KMS-11 (cell line): ENCODE data around the gene PROC.
A peak's percentile ranks its signal among the peaks of the same experiment; 100 is the strongest.

ENCODE experiments used
- H2AFZ ChIP-seq: fragments of 200-600 bp; sonication (generic); 2 replicates; pipeline ENCODE4 v1.6.1; 2016; ENCODE audit warnings: antibody characterized with exemption, mixed run types, low read depth
- H3K27ac ChIP-seq: fragments of 200-600 bp; sonication (generic); 2 replicates; pipeline ENCODE4 v1.6.1; 2016; ENCODE audit warnings: mild to moderate bottlenecking, mixed run types
- H3K27me3 ChIP-seq: fragments of 200-600 bp; sonication (generic); 2 replicates; pipeline ENCODE4 v1.6.1; 2017; ENCODE audit warnings: mild to moderate bottlenecking, low read depth, mixed run types, moderate library complexity; ENCODE audit not compliant: insufficient read depth
- H3K36me3 ChIP-seq: fragments of 200-600 bp; sonication (generic); 2 replicates; pipeline ENCODE4 v1.6.1; 2017; ENCODE audit warnings: mild to moderate bottlenecking, mixed run types; ENCODE audit not compliant: insufficient read depth
- H3K4me1 ChIP-seq: fragments of 200-600 bp; sonication (generic); 2 replicates; pipeline ENCODE4 v1.6.1; 2016; ENCODE audit warnings: mild to moderate bottlenecking, low read depth, mixed run types; ENCODE audit not compliant: poor library complexity, severe bottlenecking
- H3K4me2 ChIP-seq: fragments of 200-600 bp; sonication (generic); 2 replicates; pipeline ENCODE4 v1.7.0; 2016; ENCODE audit warnings: mild to moderate bottlenecking, mixed run types
- H3K4me3 ChIP-seq: fragments of 200-600 bp; sonication (generic); IDR thresholded peaks from 2 replicates; pipeline ENCODE4 v1.6.1; 2017; ENCODE audit warnings: low read depth, low read length, mixed read lengths; ENCODE audit not compliant: insufficient read depth
- H3K79me2 ChIP-seq: fragments of 200-600 bp; sonication (generic); 2 replicates; pipeline ENCODE4 v1.6.1; 2016; ENCODE audit warnings: low read depth, mixed run types; ENCODE audit not compliant: insufficient read depth
- H3K9ac ChIP-seq: fragments of 200-600 bp; sonication (generic); 2 replicates; pipeline ENCODE4 v1.6.1; 2016; ENCODE audit warnings: mild to moderate bottlenecking, mixed run types
- H4K20me1 ChIP-seq: fragments of 200-600 bp; sonication (generic); 2 replicates; pipeline ENCODE4 v1.6.1; 2016; ENCODE audit warnings: mild to moderate bottlenecking, mixed run types; ENCODE audit not compliant: insufficient read depth
- CTCF ChIP-seq: fragments of 200-600 bp; sonication (generic); conservative IDR thresholded peaks from 2 replicates; pipeline ENCODE4 v1.6.1; 2017; ENCODE audit warnings: low read depth, mild to moderate bottlenecking, antibody characterized with exemption, low read length, moderate library complexity, mixed read lengths

PROC gene

GRCh38 chr2:127406454-127406853, 11.8 kb upstream of the PROC start:
- no peaks in the 10 kb centered on the region for H4K20me1 ChIP-seq
- H3K27me3 ChIP-seq: no peaks in the 10 kb centered on the region
- no peak for TF ChIP-seq CTCF
- H3K4me1 ChIP-seq: peaks cover 25% of the 10 kb centered on the region
- no peak overlapping the region for H3K9ac ChIP-seq
- no peaks in the 10 kb centered on the region for H3K79me2 ChIP-seq
- H3K4me2 ChIP-seq: no peak overlapping the region
- H3K36me3 ChIP-seq: no peaks in the 10 kb centered on the region
- no peak overlapping the region for H3K27ac ChIP-seq
- no peak overlapping the region for H3K4me3 ChIP-seq
- no peak overlapping the region for H2AFZ ChIP-seq

- no peak overlapping the region for H3K4me3 ChIP-seq
- TF ChIP-seq CTCF: no peak
- no peak overlapping the region for H3K9ac ChIP-seq
- H2AFZ ChIP-seq: no peak overlapping the region; the same call in 1 of the 2 replicates
- no peaks in the 10 kb centered on the region for H3K79me2 ChIP-seq
- H3K27ac ChIP-seq: peak overlapping the region; percentile 28; the same call in 1 of the 2 replicates
- peaks cover 28% of the 10 kb centered on the region for H3K4me1 ChIP-seq
- no peaks in the 10 kb centered on the region for H3K36me3 ChIP-seq
- no peaks in the 10 kb centered on the region for H3K27me3 ChIP-seq
- no peaks in the 10 kb centered on the region for H4K20me1 ChIP-seq
- peak overlapping the region; percentile 42; the same call in 1 of the 2 replicates for H3K4me2 ChIP-seq
These were observed 11.1 kb upstream of the PROC start for GRCh38 chr2:127407091-127407490.

GRCh38 chr2:127407661-127408003, 10.6 kb upstream of the PROC start:
- Histone ChIP-seq H2AFZ (peak overlapping the region; percentile 34), H3K4me3 (no peak overlapping the region), H3K27me3 (no peaks in the 10 kb centered on the region), H3K79me2 (no peaks in the 10 kb centered on the region), H3K4me1 (peaks cover 28% of the 10 kb centered on the region), H3K9ac (no peak overlapping the region), H3K27ac (peak overlapping the region; percentile 28; the same call in 1 of the 2 replicates), H3K4me2 (peak overlapping the region; percentile 42; the same call in 1 of the 2 replicates), H3K36me3 (no peaks in the 10 kb centered on the region), H4K20me1 (no peaks in the 10 kb centered on the region)
- no peak for TF ChIP-seq CTCF

GRCh38 chr2:127408004-127408806, 10.0 kb upstream of the PROC start:
- Histone ChIP-seq H2AFZ (peak overlapping the region; percentile 58), H3K9ac (peak overlapping the region; percentile 60), H3K4me3 (no peak overlapping the region), H3K27me3 (no peaks in the 10 kb centered on the region), H4K20me1 (no peaks in the 10 kb centered on the region), H3K27ac (peak overlapping the region; percentile 49), H3K79me2 (no peaks in the 10 kb centered on the region), H3K4me2 (peak overlapping the region; percentile 40), H3K4me1 (peaks cover 28% of the 10 kb centered on the region), H3K36me3 (no peaks in the 10 kb centered on the region)
- no peak for TF ChIP-seq CTCF
